K562 (cell line): ENCODE results near the gene ZNF516. TPM values are rescaled to one million over a fixed set of nuclear protein-coding genes. Genes with fewer than 3 reads are reported as not detected.
A peak's percentile ranks its signal among the peaks of the same experiment; 100 is the strongest.

Source experiments
- ATAC-seq: fragments of 200-7000 bp; cut with Tn5 transposase; 3 replicates; pipeline ENCODE4 v1.9.1; 2020; ENCODE audit warnings: moderate library complexity
- BruUV-seq: library from RNA; stranded (reverse); fragments of 400-500 nt; replicated peaks from 2 replicates; lab custom pipeline; 2021; lab: Mats Ljungman, UMichigan
- CTCF ChIA-PET: fragments of 300-600 bp; formaldehyde crosslinking; extraction: SDS; loops from one replicate; lab custom pipeline; 2021; ENCODE audit warnings: low intra/inter-chr PET ratio; lab: Yijun Ruan, JAX
- POLR2A ChIA-PET: fragments of 300-600, 350-650 bp; sonication (Branson Sonifier 250); formaldehyde crosslinking; extraction: SDS; loops from one replicate; lab custom pipeline; 2021; ENCODE audit warnings: antibody characterized with exemption, inconsistent platforms; lab: Yijun Ruan, JAX
- DNase-seq, 4 experiments: peaks; one replicate each; pipeline versions ENCODE4 v3.0.0 to v3.0.0-alpha.2; 2011 to 2018; ENCODE audit warnings: low spot score in 3 of 4, mixed read lengths in 3 of 4; ENCODE audit errors: extremely low read depth in 1 of 4
- FAIRE-seq: peaks from 2 replicates; lab custom pipeline; 2011; peaks lifted over from hg19 to GRCh38; lab: Jason Lieb, UNC
- H2AFZ ChIP-seq: 2 replicates; pipeline ENCODE4 v1.6.0; 2011; ENCODE audit warnings: low read depth, low read length, control low read depth, inconsistent platforms
- H3K27ac ChIP-seq: fragments of 200-600 bp; 3 replicates; pipeline ENCODE4 v1.8.0; 2011; ENCODE audit warnings: low read depth, mild to moderate bottlenecking, control low read depth, inconsistent platforms, low read length, moderate library complexity, mixed read lengths; ENCODE audit errors: extremely low read depth
- H3K27me3 ChIP-seq, 2 experiments: fragments of 300-600 bp in 1 of 2; 2 replicates in 1 of 2; 3 replicates in 1 of 2; pipeline versions ENCODE4 v1.6.0 to v1.8.0; 2011; ENCODE audit warnings: inconsistent platforms in 2 of 2, low read length in 2 of 2, mild to moderate bottlenecking in 1 of 2, mixed read lengths in 1 of 2, moderate library complexity in 1 of 2; ENCODE audit not compliant: control insufficient read depth in 2 of 2, insufficient read depth in 2 of 2
- H3K36me3 ChIP-seq: fragments of 300-600 bp; 3 replicates; pipeline ENCODE4 v1.8.0; 2011; ENCODE audit warnings: mild to moderate bottlenecking, low read length, inconsistent platforms; ENCODE audit not compliant: control insufficient read depth, insufficient read depth
- H3K4me1 ChIP-seq, 2 experiments: fragments of 200-600 bp in 1 of 2; replicated peaks in 1 of 2; 2 replicates in 1 of 2; 3 replicates in 1 of 2; pipeline versions ENCODE4 v1.5.1 to v1.8.0; 2011; ENCODE audit warnings: inconsistent platforms in 2 of 2, low read length in 2 of 2, mild to moderate bottlenecking in 1 of 2, mixed read lengths in 1 of 2, moderate library complexity in 1 of 2; ENCODE audit not compliant: control insufficient read depth in 2 of 2, insufficient read depth in 2 of 2
- H3K4me2 ChIP-seq: 2 replicates; pipeline ENCODE4 v1.6.1; 2011; ENCODE audit warnings: low read length, control low read depth, inconsistent platforms, mixed read lengths; ENCODE audit not compliant: insufficient read depth
- H3K4me3 ChIP-seq: fragments of 200-600 bp; sonication (generic), shearing (Covaris generic); 2 replicates; pipeline ENCODE4 v1.5.1; 2016; ENCODE audit warnings: control low read depth, inconsistent platforms
- H3K79me2 ChIP-seq: fragments of 200-600 bp; 3 replicates; pipeline ENCODE4 v1.8.0; 2011; ENCODE audit warnings: low read length, inconsistent platforms; ENCODE audit not compliant: control insufficient read depth, insufficient read depth
- H3K9ac ChIP-seq, 2 experiments: 2 replicates each; pipeline versions ENCODE4 v1.6.0 to v1.6.1; 2011; ENCODE audit warnings: low read depth in 2 of 2, low read length in 2 of 2, control low read depth in 1 of 2, inconsistent platforms in 1 of 2, mild to moderate bottlenecking in 1 of 2, mixed read lengths in 1 of 2; ENCODE audit not compliant: insufficient read depth in 1 of 2
- H3K9me1 ChIP-seq: one replicate; pipeline ENCODE4 v1.6.0; 2011; ENCODE audit warnings: inconsistent platforms, mild to moderate bottlenecking, low read length, moderate library complexity; ENCODE audit not compliant: control insufficient read depth, insufficient read depth
- H3K9me3 ChIP-seq: replicated peaks from 2 replicates; pipeline ENCODE4 v1.5.1; 2011; ENCODE audit warnings: low read depth, low read length, inconsistent platforms; ENCODE audit not compliant: control insufficient read depth, insufficient read depth
- H4K20me1 ChIP-seq: replicated peaks from 2 replicates; pipeline ENCODE4 v1.6.1; 2011; ENCODE audit warnings: low read length, inconsistent platforms, mixed read lengths; ENCODE audit not compliant: control insufficient read depth, insufficient read depth
- ARID1B ChIP-seq: fragments of 450-650 bp; IDR thresholded peaks from 2 replicates; pipeline ENCODE4 v1.6.1; 2016; ENCODE audit warnings: antibody characterized with exemption, mild to moderate bottlenecking, inconsistent platforms
- E2F4 ChIP-seq: sonication (generic); formaldehyde crosslinking; IDR thresholded peaks from 2 replicates; pipeline ENCODE4 v1.8.0; 2022; ENCODE audit warnings: mild to moderate bottlenecking, low read depth, missing genetic modification reagents
- FOXJ2 ChIP-seq: fragments of 200-800 bp; sonication (Bioruptor generic); IDR thresholded peaks from 2 replicates; pipeline ENCODE4 v1.6.1; 2016; ENCODE audit warnings: missing genetic modification characterization, missing compliant biosample characterization
- FOXO4 ChIP-seq: fragments of 450-650 bp; formaldehyde crosslinking; IDR thresholded peaks from 2 replicates; pipeline ENCODE4 v1.4.0; 2020; ENCODE audit warnings: mild to moderate bottlenecking, moderate library complexity
- RBM17 ChIP-seq: fragments of 200-400 bp; formaldehyde crosslinking; IDR thresholded peaks from 2 replicates; pipeline ENCODE4 v1.6.1; 2017; ENCODE audit warnings: low read depth, mild to moderate bottlenecking, low read length, borderline replicate concordance
- RFX5 ChIP-seq: IDR thresholded peaks from 2 replicates; pipeline ENCODE4 v1.6.1; 2011; ENCODE audit warnings: low read depth, mild to moderate bottlenecking, improper control_type of control experiment, low read length
- RUNX1 ChIP-seq: sonication (generic); IDR thresholded peaks from 2 replicates; pipeline ENCODE4 v1.6.1; 2016; ENCODE audit warnings: antibody characterized with exemption, low read depth
- SMAD3 ChIP-seq: fragments of 450-650 bp; formaldehyde crosslinking; conservative IDR thresholded peaks from 2 replicates; pipeline ENCODE4 v1.4.0; 2020; ENCODE audit warnings: mild to moderate bottlenecking
- TAF9B ChIP-seq: fragments of 450-650 bp; IDR thresholded peaks from 2 replicates; pipeline ENCODE4 v1.6.1; 2018; ENCODE audit warnings: mild to moderate bottlenecking; ENCODE audit not compliant: partially characterized antibody
- ZNF274 ChIP-seq: IDR thresholded peaks from 2 replicates; pipeline ENCODE4 v1.6.1; 2011; ENCODE audit warnings: low read depth, mild to moderate bottlenecking, low read length, moderate library complexity, borderline replicate concordance
- ZNF507 ChIP-seq: conservative IDR thresholded peaks from 2 replicates; pipeline ENCODE4 v1.6.1; 2017; ENCODE audit warnings: missing genetic modification characterization, missing compliant biosample characterization
- ZNF778 ChIP-seq: fragments of 450-650 bp; formaldehyde crosslinking; IDR thresholded peaks from 2 replicates; pipeline ENCODE4 v1.4.0; 2020; ENCODE audit warnings: mild to moderate bottlenecking, moderate library complexity
- WGBS: fragments of 100-300 bp; shearing (Covaris generic); methylation state at CpG from one replicate; pipeline ENCODE4 v1.1.6; 2016; ENCODE audit warnings: low coverage, mixed read lengths; ENCODE audit not compliant: insufficient coverage; ENCODE audit errors: missing lambda C conversion rate; 5-methylcytosine and 5-hydroxymethylcytosine counted together
- in situ Hi-C: fragments of 300-500 bp; cut with MboI; formaldehyde crosslinking; loops from 4 replicates; pipeline ENCODE4 v1.15.0; 2018; ENCODE audit warnings: inconsistent platforms, mixed read lengths
- intact Hi-C: fragments of 100-400 bp; cut with micrococcal nuclease; formaldehyde crosslinking; loops from 2 replicates; pipeline ENCODE4 v1.14.2; 2022
- polyA plus RNA-seq, 8 experiments: library from polyadenylated mRNA; depleted of rRNA in 4 of 8; stranded (reverse) in 5 of 8; unstranded in 3 of 8; fragments of >200 nt; fragmentation: Nextera tagmentation in 2 of 8; fragmentation: Illumina TruSeq in 1 of 8; extraction: Ambion mirVana in 2 of 8; extraction: Trizol in 1 of 8; gene quantifications; 2 replicates each; pipeline versions ENCODE4 v1.2.1 to v1.2.3, GENCODE V29; 2011 to 2014; ENCODE audit warnings: inconsistent platforms in 1 of 8, missing spikeins in 1 of 8
- total RNA-seq, 7 experiments: library from RNA; depleted of rRNA in 6 of 7; stranded (reverse); fragments of >200 nt in 6 of 7; fragmentation: Illumina TruSeq in 2 of 7; extraction: Trizol in 2 of 7; gene quantifications; 2 replicates each; pipeline versions ENCODE4 v1.2.1 to v1.2.3, GENCODE V29; 2011 to 2021; ENCODE audit warnings: low replicate concordance in 1 of 7

The ZNF516 gene
- total and polyA plus RNA-seq, 9 of the 15 experiments (the other 6 are each of a cell fraction or from before 2014, with no cell fraction given) = 0.04 to 0.20 (median 0.08) TPM; not detected in 3

GRCh38 chr18:76524900-76525698 is 30.1 kb upstream of the ZNF516 start:
- under 1% methylated on average over 19 of the region's 20 CpGs for WGBS
- Histone ChIP-seq H3K9me1 (no peaks in the 10 kb centered on the region), H3K4me3 (no peak overlapping the region), H3K27me3 (peaks cover 0 to 19% of the 10 kb centered on the region in 2 experiments; a peak in 2 of 5 replicates), H3K4me1 (no peaks in the 10 kb centered on the region), H3K36me3 (no peaks in the 10 kb centered on the region), H3K79me2 (no peaks in the 10 kb centered on the region), H3K9ac (no peak overlapping the region), H3K4me2 (no peak overlapping the region), H4K20me1 (no peaks in the 10 kb centered on the region), H3K9me3 (no peaks in the 10 kb centered on the region), H3K27ac (no peak overlapping the region), H2AFZ (no peak overlapping the region)
- intact Hi-C loops (no loop called here), in situ Hi-C loops (no loop called here)
- FAIRE-seq (no peak), DNase-seq (no peak), ATAC-seq (no peak)
- ChIA-PET CTCF (no interaction called here), POLR2A (no interaction called here)
- BruUV-seq = no TSS peak
- TF ChIP-seq FOXO4 (CRISPR knock-in tag) (no peak), FOXJ2 (tag) (peak; percentile 50; the same call in 1 of the 2 replicates)

GRCh38 chr18:76524477-76524876 is 29.4 kb upstream of the ZNF516 start:
- intact Hi-C loops (no loop called here), in situ Hi-C loops (no loop called here)
- Histone ChIP-seq H3K9me1 (no peaks in the 10 kb centered on the region), H3K79me2 (no peaks in the 10 kb centered on the region), H3K4me2 (no peak overlapping the region), H3K4me1 (no peaks in the 10 kb centered on the region), H3K9me3 (no peaks in the 10 kb centered on the region), H3K27ac (no peak overlapping the region), H3K27me3 (peaks cover 0 to 17% of the 10 kb centered on the region in 2 experiments; a peak in 2 of 5 replicates), H2AFZ (no peak overlapping the region), H3K4me3 (no peak overlapping the region), H4K20me1 (no peaks in the 10 kb centered on the region), H3K36me3 (no peaks in the 10 kb centered on the region), H3K9ac (no peak overlapping the region)
- POLR2A ChIA-PET = no interaction called here
- FAIRE-seq (no peak), DNase-seq (no peak), ATAC-seq (no peak)
- no TSS peak for BruUV-seq
- WGBS = 0% methylated on average over 2 of the region's 2 CpGs
- CTCF ChIA-PET = no interaction called here
- TF ChIP-seq E2F4 (no peak), ZNF274 (no peak), RBM17 (no peak), RFX5 (no peak), TAF9B (no peak), SMAD3 (no peak), RUNX1 (no peak), ZNF507 (no peak), ZNF778 (no peak), ARID1B (no peak)
